PC-3 (cell line): ENCODE measurements around the gene UCN3. TPM values are rescaled to one million over a fixed set of nuclear protein-coding genes. Genes with fewer than 3 reads are reported as not detected.
A peak's percentile ranks its signal among the peaks of the same experiment; 100 is the strongest.

ENCODE experiments used
- ATAC-seq: fragments of 200-7000 bp; cut with Tn5 transposase; 2 replicates; pipeline ENCODE4 v1.9.1; 2020; ENCODE audit warnings: mild to moderate bottlenecking, moderate library complexity
- BruUV-seq: library from RNA; stranded (reverse); fragments of 400-500 nt; replicated peaks from 2 replicates; lab custom pipeline; 2021; lab: Mats Ljungman, UMichigan
- CTCF ChIA-PET: fragments of 300-600 bp; sonication (Branson Sonifier 250); formaldehyde crosslinking; loops from one replicate; lab custom pipeline; 2022; ENCODE audit warnings: antibody characterized with exemption; lab: Charles Lee
- POLR2A ChIA-PET: fragments of 300-600 bp; sonication (Branson Sonifier 250); formaldehyde crosslinking; loops from one replicate; lab custom pipeline; 2022; ENCODE audit warnings: antibody characterized with exemption; ENCODE audit not compliant: unreplicated experiment; lab: Charles Lee
- DNase-seq: peaks from one replicate; pipeline ENCODE4 v3.0.0-alpha.2; 2015
- H2AFZ ChIP-seq: fragments of 300-600 bp; sonication (generic); 2 replicates; pipeline ENCODE4 v1.6.0; 2016; ENCODE audit warnings: antibody characterized with exemption, low read length
- H3F3A ChIP-seq: fragments of 300-600 bp; sonication (generic); one replicate; pipeline ENCODE4 v1.6.0; 2017; ENCODE audit warnings: antibody characterized with exemption, low read length, control low read depth, mild to moderate bottlenecking; ENCODE audit not compliant: unreplicated experiment
- H3K27ac ChIP-seq: fragments of 300-600 bp; sonication (generic); 2 replicates; pipeline ENCODE4 v1.5.1; 2016; ENCODE audit warnings: mild to moderate bottlenecking, low read length
- H3K27me3 ChIP-seq: fragments of 300-600 bp; sonication (generic); 2 replicates; pipeline ENCODE4 v1.6.1; 2016; ENCODE audit warnings: low read length, mixed read lengths
- H3K36me3 ChIP-seq: fragments of 300-600 bp; sonication (generic); 2 replicates; pipeline ENCODE4 v1.6.1; 2016; ENCODE audit warnings: low read depth, mixed run types, low read length, mixed read lengths
- H3K4me1 ChIP-seq: fragments of 300-600 bp; sonication (generic); 2 replicates; pipeline ENCODE4 v1.5.1; 2016; ENCODE audit warnings: low read length; ENCODE audit not compliant: insufficient read depth
- H3K4me2 ChIP-seq: fragments of 300-600 bp; sonication (generic); 2 replicates; pipeline ENCODE4 v1.6.0; 2016; ENCODE audit warnings: low read length
- H3K4me3 ChIP-seq: fragments of 300-600 bp; sonication (generic); 2 replicates; pipeline ENCODE4 v1.5.1; 2016; ENCODE audit warnings: mild to moderate bottlenecking, low read length, mixed read lengths
- H3K79me2 ChIP-seq: fragments of 300-600 bp; sonication (generic); 2 replicates; pipeline ENCODE4 v1.6.1; 2017; ENCODE audit warnings: low read length, mixed read lengths
- H3K9ac ChIP-seq: fragments of 300-600 bp; sonication (generic); 2 replicates; pipeline ENCODE4 v1.6.0; 2016; ENCODE audit warnings: mild to moderate bottlenecking, low read length
- H3K9me2 ChIP-seq: fragments of 300-600 bp; sonication (generic); replicated peaks from 2 replicates; pipeline ENCODE4 v1.6.1; 2016; ENCODE audit warnings: mixed run types, low read length, mixed read lengths
- H3K9me3 ChIP-seq: fragments of 300-600 bp; sonication (generic); 2 replicates; pipeline ENCODE4 v1.6.1; 2016; ENCODE audit warnings: low read length, mixed read lengths
- H4K20me1 ChIP-seq: fragments of 300-600 bp; sonication (generic); 2 replicates; pipeline ENCODE4 v1.6.1; 2016; ENCODE audit warnings: low read length, mixed read lengths
- EZH2 ChIP-seq: fragments of 300-600 bp; sonication (generic); IDR thresholded peaks from one replicate; pipeline ENCODE4 v1.6.1; 2017; ENCODE audit warnings: antibody characterized with exemption, mild to moderate bottlenecking, low read length; ENCODE audit not compliant: unreplicated experiment
- EZH2phosphoT487 ChIP-seq: fragments of 300-600 bp; sonication (generic); IDR thresholded peaks from 2 replicates; pipeline ENCODE4 v1.6.1; 2018; ENCODE audit warnings: mild to moderate bottlenecking, antibody characterized with exemption, low read length, borderline replicate concordance
- intact Hi-C: fragments of 100-400 bp; cut with micrococcal nuclease; formaldehyde crosslinking; loops from 2 replicates; pipeline ENCODE4 v1.9.0; 2023
- total RNA-seq: library from RNA; depleted of rRNA; stranded (reverse); fragments of >200 nt; gene quantifications from 2 replicates; pipeline ENCODE4 v1.2.3, GENCODE V29; 2014
- TF ChIP-seq, protein P1 (sequence below): fragments of 300-600 bp; sonication (generic); conservative IDR thresholded peaks from 2 replicates; pipeline ENCODE4 v1.5.1; 2017; ENCODE audit warnings: antibody characterized with exemption, low read depth, mild to moderate bottlenecking, low read length

UCN3 gene
- total RNA-seq, 1 experiment from 2014 or later = not detected

GRCh38 chr10:5344746-5345145, 20.0 kb upstream of the UCN3 start:
- H3K4me3 ChIP-seq = no peak overlapping the region
- TF ChIP-seq EZH2 (no peak), EZH2phosphoT487 (no peak)
- H3K79me2 ChIP-seq = no peaks in the 10 kb centered on the region
- BruUV-seq = no TSS peak
- ATAC-seq = no peak
- ChIA-PET POLR2A (no interaction called here), CTCF (no interaction called here)
- no peak overlapping the region for H2AFZ ChIP-seq
- no peaks in the 10 kb centered on the region for H3K9me2 ChIP-seq
- intact Hi-C loops = no loop called here
- H3K4me2 ChIP-seq = no peak overlapping the region
- no peak for DNase-seq
- H3K36me3 ChIP-seq = no peaks in the 10 kb centered on the region
- H3K4me1 ChIP-seq = no peaks in the 10 kb centered on the region
- no peaks in the 10 kb centered on the region for H3K9me3 ChIP-seq
- H4K20me1 ChIP-seq = no peaks in the 10 kb centered on the region
- no peak overlapping the region for H3K27ac ChIP-seq
- no peaks in the 10 kb centered on the region for H3F3A ChIP-seq
- H3K27me3 ChIP-seq = no peaks in the 10 kb centered on the region
- no peak overlapping the region for H3K9ac ChIP-seq

DNA sequence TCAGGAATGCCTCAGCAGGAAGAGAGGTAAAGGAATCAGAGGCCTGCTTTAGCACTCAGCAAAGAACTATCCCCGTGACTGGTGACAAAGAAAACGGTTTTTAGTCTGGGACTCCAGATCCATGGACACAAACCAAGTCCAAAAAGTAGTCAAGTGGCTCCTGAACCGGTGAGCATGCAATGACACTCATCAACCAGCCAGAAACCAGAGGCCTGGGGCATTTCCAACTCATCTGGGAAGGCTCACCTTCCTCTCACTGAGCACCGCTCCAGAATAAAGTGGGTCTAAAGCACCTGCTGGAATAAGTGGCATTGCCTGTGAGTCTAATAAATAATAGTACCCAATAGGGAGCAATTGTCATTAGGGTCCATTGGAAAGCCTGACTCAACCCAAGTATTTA, 17.9 kb upstream of the UCN3 start:
- ChIA-PET POLR2A (no interaction called here), CTCF (no interaction called here)
- TF ChIP-seq EZH2 (no peak), EZH2phosphoT487 (no peak)
- TF ChIP-seq, protein P1, sequence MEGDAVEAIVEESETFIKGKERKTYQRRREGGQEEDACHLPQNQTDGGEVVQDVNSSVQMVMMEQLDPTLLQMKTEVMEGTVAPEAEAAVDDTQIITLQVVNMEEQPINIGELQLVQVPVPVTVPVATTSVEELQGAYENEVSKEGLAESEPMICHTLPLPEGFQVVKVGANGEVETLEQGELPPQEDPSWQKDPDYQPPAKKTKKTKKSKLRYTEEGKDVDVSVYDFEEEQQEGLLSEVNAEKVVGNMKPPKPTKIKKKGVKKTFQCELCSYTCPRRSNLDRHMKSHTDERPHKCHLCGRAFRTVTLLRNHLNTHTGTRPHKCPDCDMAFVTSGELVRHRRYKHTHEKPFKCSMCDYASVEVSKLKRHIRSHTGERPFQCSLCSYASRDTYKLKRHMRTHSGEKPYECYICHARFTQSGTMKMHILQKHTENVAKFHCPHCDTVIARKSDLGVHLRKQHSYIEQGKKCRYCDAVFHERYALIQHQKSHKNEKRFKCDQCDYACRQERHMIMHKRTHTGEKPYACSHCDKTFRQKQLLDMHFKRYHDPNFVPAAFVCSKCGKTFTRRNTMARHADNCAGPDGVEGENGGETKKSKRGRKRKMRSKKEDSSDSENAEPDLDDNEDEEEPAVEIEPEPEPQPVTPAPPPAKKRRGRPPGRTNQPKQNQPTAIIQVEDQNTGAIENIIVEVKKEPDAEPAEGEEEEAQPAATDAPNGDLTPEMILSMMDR = no peak
- H3K4me2 ChIP-seq = no peak overlapping the region
- H4K20me1 ChIP-seq = no peaks in the 10 kb centered on the region
- no peaks in the 10 kb centered on the region for H3K36me3 ChIP-seq
- H3K79me2 ChIP-seq = no peaks in the 10 kb centered on the region
- H3K9ac ChIP-seq = no peak overlapping the region
- BruUV-seq = no TSS peak
- no peaks in the 10 kb centered on the region for H3K27me3 ChIP-seq
- ATAC-seq (no peak), DNase-seq (no peak)
- H3K9me2 ChIP-seq = no peaks in the 10 kb centered on the region
- no peak overlapping the region for H3K4me3 ChIP-seq
- no peaks in the 10 kb centered on the region for H3K4me1 ChIP-seq
- intact Hi-C loops = no loop called here
- no peak overlapping the region for H2AFZ ChIP-seq
- H3F3A ChIP-seq = no peaks in the 10 kb centered on the region
- no peaks in the 10 kb centered on the region for H3K9me3 ChIP-seq
- no peak overlapping the region for H3K27ac ChIP-seq

- intact Hi-C loops = no loop called here
- POLR2A ChIA-PET = no interaction called here
- H3F3A ChIP-seq = no peaks in the 10 kb centered on the region
- CTCF ChIA-PET = no interaction called here
- H3K27ac ChIP-seq = no peak overlapping the region
- H3K4me3 ChIP-seq = no peak overlapping the region
- no peaks in the 10 kb centered on the region for H3K36me3 ChIP-seq
- H3K27me3 ChIP-seq = no peaks in the 10 kb centered on the region
- no peaks in the 10 kb centered on the region for H3K79me2 ChIP-seq
- H3K4me1 ChIP-seq = no peaks in the 10 kb centered on the region
- H3K9ac ChIP-seq = no peak overlapping the region
- no TSS peak for BruUV-seq
- ATAC-seq (peak; percentile 53; the same call in 1 of the 2 replicates), DNase-seq (peak; percentile 42)
- no peak for TF ChIP-seq EZH2
- TF ChIP-seq, protein P1 = no peak
- no peak for TF ChIP-seq EZH2phosphoT487
- H3K4me2 ChIP-seq = no peak overlapping the region
- H3K9me3 ChIP-seq = no peaks in the 10 kb centered on the region
- H3K9me2 ChIP-seq = no peaks in the 10 kb centered on the region
- no peak overlapping the region for H2AFZ ChIP-seq
- no peaks in the 10 kb centered on the region for H4K20me1 ChIP-seq
Observed at GRCh38 chr10:5349362-5349761, 15.4 kb upstream of the UCN3 start.
